ENCODE results near the gene ABCA2. TPM values are rescaled to one million over a fixed set of nuclear protein-coding genes. Genes with fewer than 3 reads are reported as not detected.
A peak's percentile ranks its signal among the peaks of the same experiment; 100 is the strongest.

ABCA2 gene
- total and polyA plus RNA-seq, 2 experiments from 2014 or later = 7.0 to 16.0 TPM

GRCh38 chr9:136977649-136978072 is 50.4 kb downstream of the ABCA2 start (continued):
- TF ChIP-seq, protein P1, sequence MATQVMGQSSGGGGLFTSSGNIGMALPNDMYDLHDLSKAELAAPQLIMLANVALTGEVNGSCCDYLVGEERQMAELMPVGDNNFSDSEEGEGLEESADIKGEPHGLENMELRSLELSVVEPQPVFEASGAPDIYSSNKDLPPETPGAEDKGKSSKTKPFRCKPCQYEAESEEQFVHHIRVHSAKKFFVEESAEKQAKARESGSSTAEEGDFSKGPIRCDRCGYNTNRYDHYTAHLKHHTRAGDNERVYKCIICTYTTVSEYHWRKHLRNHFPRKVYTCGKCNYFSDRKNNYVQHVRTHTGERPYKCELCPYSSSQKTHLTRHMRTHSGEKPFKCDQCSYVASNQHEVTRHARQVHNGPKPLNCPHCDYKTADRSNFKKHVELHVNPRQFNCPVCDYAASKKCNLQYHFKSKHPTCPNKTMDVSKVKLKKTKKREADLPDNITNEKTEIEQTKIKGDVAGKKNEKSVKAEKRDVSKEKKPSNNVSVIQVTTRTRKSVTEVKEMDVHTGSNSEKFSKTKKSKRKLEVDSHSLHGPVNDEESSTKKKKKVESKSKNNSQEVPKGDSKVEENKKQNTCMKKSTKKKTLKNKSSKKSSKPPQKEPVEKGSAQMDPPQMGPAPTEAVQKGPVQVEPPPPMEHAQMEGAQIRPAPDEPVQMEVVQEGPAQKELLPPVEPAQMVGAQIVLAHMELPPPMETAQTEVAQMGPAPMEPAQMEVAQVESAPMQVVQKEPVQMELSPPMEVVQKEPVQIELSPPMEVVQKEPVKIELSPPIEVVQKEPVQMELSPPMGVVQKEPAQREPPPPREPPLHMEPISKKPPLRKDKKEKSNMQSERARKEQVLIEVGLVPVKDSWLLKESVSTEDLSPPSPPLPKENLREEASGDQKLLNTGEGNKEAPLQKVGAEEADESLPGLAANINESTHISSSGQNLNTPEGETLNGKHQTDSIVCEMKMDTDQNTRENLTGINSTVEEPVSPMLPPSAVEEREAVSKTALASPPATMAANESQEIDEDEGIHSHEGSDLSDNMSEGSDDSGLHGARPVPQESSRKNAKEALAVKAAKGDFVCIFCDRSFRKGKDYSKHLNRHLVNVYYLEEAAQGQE (IDR thresholded peaks at IDR 0.05; ENCODE audit: unreplicated experiment) = no peak
- TF ChIP-seq POLR2AphosphoS5 (IDR thresholded peaks at IDR 0.05; ENCODE audit: low read depth) = no peak

DNA sequence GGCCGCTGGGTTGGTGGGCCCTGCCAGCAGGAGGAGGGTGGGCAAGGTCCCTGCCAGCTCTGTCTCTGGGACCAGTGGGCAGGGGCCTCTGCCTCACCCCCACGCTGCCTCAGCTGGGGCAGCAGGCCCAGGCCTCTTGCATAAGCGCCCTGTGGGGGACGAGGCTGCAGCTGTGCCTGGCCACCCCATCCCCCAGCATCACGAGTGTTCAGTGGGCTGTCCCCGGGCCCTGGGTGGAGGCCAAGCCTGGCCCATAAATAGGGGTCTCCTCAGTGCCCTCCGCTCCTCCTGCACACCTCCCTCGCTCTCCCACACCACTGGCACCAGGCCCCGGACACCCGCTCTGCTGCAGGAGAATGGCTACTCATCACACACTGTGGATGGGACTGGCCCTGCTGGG is 50.8 kb downstream of the ABCA2 start, which contains the start of gene PTGDS:
Gene PTGDS (plus strand): TSS at position 282 of the 400 bp plus-strand sequence. CDS start 75 bp downstream, at position 357.
- Histone ChIP-seq H3K27me3 (ENCODE audit: insufficient read depth) (no peaks in the 10 kb centered on the region), H3K4me2 (peak within 1 kb of the TSS; percentile 86), H4K20me1 (replicated peaks; ENCODE audit: insufficient read depth) (no peaks in the 10 kb centered on the region), H2AFZ (peak within 1 kb of the TSS; percentile 52; the same call in 1 of the 2 replicates), H3K36me3 (ENCODE audit: insufficient read depth) (no peaks in the 10 kb centered on the region), H3F3A (replicated peaks; ENCODE audit: low read depth) (no peaks in the 10 kb centered on the region), H3K79me2 (replicated peaks; ENCODE audit: insufficient read depth) (no peaks in the 10 kb centered on the region), H3K9me2 (ENCODE audit: insufficient read depth) (no peaks in the 10 kb centered on the region), H3K4me3 (peak within 1 kb of the TSS; percentile 70), H3K4me1 (ENCODE audit: insufficient read depth) (no peaks in the 10 kb centered on the region), H3K27ac (ENCODE audit: low read depth) (no peak within 1 kb of the TSS)
- H3K36me3 Mint-ChIP-seq (ENCODE audit: low read depth) = no peaks in the 10 kb centered on the region
- peak within 1 kb of the TSS; percentile 64 for H3K4me3 Mint-ChIP-seq
- DNase-seq (ENCODE audit: low spot score) (no peak), ATAC-seq (no peak; the same call in 1 of the 3 replicates)
- H3K4me1 Mint-ChIP-seq = peaks cover 2% of the 10 kb centered on the region; the same call in 1 of the 3 replicates
- H3K27me3 Mint-ChIP-seq (ENCODE audit: insufficient read depth, low read depth, poor library complexity) = peaks cover 7% of the 10 kb centered on the region
- no peak within 1 kb of the TSS for H3K27ac Mint-ChIP-seq
- H3K9me3 Mint-ChIP-seq = no peaks in the 10 kb centered on the region
- TF ChIP-seq ZNF331 (CRISPR knock-in tag; IDR thresholded peaks at IDR 0.05; ENCODE audit: low read depth) (no peak), STAT1 (IDR thresholded peaks at IDR 0.05; ENCODE audit: unreplicated experiment) (no peak), NANOG (IDR thresholded peaks at IDR 0.05; ENCODE audit: borderline replicate concordance) (no peak), ZNF462 (CRISPR knock-in tag; IDR thresholded peaks at IDR 0.05) (no peak), CREB1 (CRISPR knock-in tag; IDR thresholded peaks at IDR 0.05; ENCODE audit: low read depth) (no peak), POLR2AphosphoS5 (IDR thresholded peaks at IDR 0.05; ENCODE audit: low read depth) (no peak), CTCF (conservative IDR thresholded peaks at IDR 0.05; ENCODE audit: low read depth in 2 of 2) (no peak), EZH2 (IDR thresholded peaks at IDR 0.05; ENCODE audit: low read depth, unreplicated experiment) (no peak)
- TF ChIP-seq, protein P2, sequence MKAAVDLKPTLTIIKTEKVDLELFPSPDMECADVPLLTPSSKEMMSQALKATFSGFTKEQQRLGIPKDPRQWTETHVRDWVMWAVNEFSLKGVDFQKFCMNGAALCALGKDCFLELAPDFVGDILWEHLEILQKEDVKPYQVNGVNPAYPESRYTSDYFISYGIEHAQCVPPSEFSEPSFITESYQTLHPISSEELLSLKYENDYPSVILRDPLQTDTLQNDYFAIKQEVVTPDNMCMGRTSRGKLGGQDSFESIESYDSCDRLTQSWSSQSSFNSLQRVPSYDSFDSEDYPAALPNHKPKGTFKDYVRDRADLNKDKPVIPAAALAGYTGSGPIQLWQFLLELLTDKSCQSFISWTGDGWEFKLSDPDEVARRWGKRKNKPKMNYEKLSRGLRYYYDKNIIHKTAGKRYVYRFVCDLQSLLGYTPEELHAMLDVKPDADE (IDR thresholded peaks at IDR 0.05) = no peak
